IMR-90 (cell line): ENCODE measurements around the gene PODXL2. TPM values are rescaled to one million over a fixed set of nuclear protein-coding genes. Genes with fewer than 3 reads are reported as not detected.

Source experiments
- ATAC-seq: fragments of 200-7000 bp; cut with Tn5 transposase; 2 replicates; pipeline ENCODE4 v1.9.1; 2020; ENCODE audit warnings: low read depth, mild to moderate bottlenecking, moderate library complexity
- BruUV-seq: library from RNA; stranded (reverse); fragments of 400-500 nt; replicated peaks from 2 replicates; lab custom pipeline; 2021; lab: Mats Ljungman, UMichigan
- CTCF ChIA-PET: fragments of 300-600 bp; formaldehyde crosslinking; extraction: SDS; loops from one replicate; lab custom pipeline; 2021; ENCODE audit warnings: antibody characterized with exemption; lab: Yijun Ruan, JAX
- POLR2A ChIA-PET: fragments of 300-600 bp; sonication (Branson Sonifier 250); formaldehyde crosslinking; loops from one replicate; lab custom pipeline; 2022; ENCODE audit warnings: antibody characterized with exemption; ENCODE audit not compliant: unreplicated experiment; lab: Charles Lee
- DNase-seq: peaks from one replicate; pipeline ENCODE4 v3.0.0; 2013
- H2AFZ ChIP-seq: replicated peaks from 2 replicates; pipeline ENCODE3; 2013; ENCODE audit warnings: low read length, mild to moderate bottlenecking; ENCODE audit not compliant: poor library complexity
- H2AK5ac ChIP-seq: 2 replicates; pipeline ENCODE4 v1.6.1; 2013; ENCODE audit warnings: low read depth, low read length, inconsistent platforms
- H2AK9ac ChIP-seq: replicated peaks from 2 replicates; pipeline ENCODE3; 2013; ENCODE audit warnings: mild to moderate bottlenecking, low read depth, low read length, moderate library complexity; ENCODE audit not compliant: poor library complexity
- H2BK120ac ChIP-seq: 2 replicates; pipeline ENCODE4 v1.6.1; 2013; ENCODE audit warnings: low read depth, low read length, inconsistent platforms
- H2BK15ac ChIP-seq: 3 replicates; pipeline ENCODE4 v1.6.1; 2013; ENCODE audit warnings: low read depth, low read length, inconsistent platforms
- H2BK20ac ChIP-seq: 2 replicates; pipeline ENCODE4 v1.6.1; 2013; ENCODE audit warnings: low read depth, mild to moderate bottlenecking, inconsistent platforms, low read length, moderate library complexity
- H2BK5ac ChIP-seq: 2 replicates; pipeline ENCODE4 v1.6.1; 2013; ENCODE audit warnings: mild to moderate bottlenecking, low read depth, low read length, inconsistent platforms; ENCODE audit not compliant: poor library complexity, severe bottlenecking
- H3K14ac ChIP-seq: replicated peaks from 2 replicates; pipeline ENCODE4 v1.6.1; 2013; ENCODE audit warnings: low read depth, low read length, inconsistent platforms
- H3K18ac ChIP-seq: 2 replicates; pipeline ENCODE4 v1.6.1; 2013; ENCODE audit warnings: low read depth, low read length, control low read depth
- H3K23ac ChIP-seq: 2 replicates; pipeline ENCODE4 v1.6.1; 2013; ENCODE audit warnings: low read depth, low read length, inconsistent platforms
- H3K27ac ChIP-seq: 2 replicates; pipeline ENCODE4 v1.5.1; 2013; ENCODE audit warnings: mild to moderate bottlenecking, control low read depth, low read length; ENCODE audit not compliant: insufficient read depth
- H3K27me3 ChIP-seq: 2 replicates; pipeline ENCODE4 v1.6.1; 2013; ENCODE audit warnings: low read length; ENCODE audit not compliant: control insufficient read depth, insufficient read depth
- H3K36me3 ChIP-seq: 2 replicates; pipeline ENCODE4 v1.6.1; 2013; ENCODE audit warnings: low read length, mixed read lengths; ENCODE audit not compliant: control insufficient read depth, insufficient read depth
- H3K4ac ChIP-seq: 2 replicates; pipeline ENCODE4 v1.6.1; 2013; ENCODE audit warnings: low read depth, low read length, inconsistent platforms
- H3K4me1 ChIP-seq: 2 replicates; pipeline ENCODE4 v1.6.1; 2013; ENCODE audit warnings: low read length, mixed read lengths; ENCODE audit not compliant: control insufficient read depth, insufficient read depth
- H3K4me2 ChIP-seq: 2 replicates; pipeline ENCODE4 v1.6.1; 2013; ENCODE audit warnings: low read depth, mild to moderate bottlenecking, control low read depth, low read length, moderate library complexity
- H3K4me3 ChIP-seq: 2 replicates; pipeline ENCODE4 v1.5.1; 2013; ENCODE audit warnings: low read depth, mild to moderate bottlenecking, control low read depth, low read length, moderate library complexity; ENCODE audit not compliant: insufficient read depth
- H3K56ac ChIP-seq: 2 replicates; pipeline ENCODE4 v1.6.1; 2013; ENCODE audit warnings: low read length, inconsistent platforms; ENCODE audit not compliant: insufficient read depth; ENCODE audit errors: extremely low read depth
- H3K79me1 ChIP-seq, 2 experiments: 2 replicates each; pipeline ENCODE4 v1.6.1; 2013; ENCODE audit warnings: low read length in 2 of 2, inconsistent platforms in 1 of 2, low read depth in 1 of 2
- H3K9ac ChIP-seq: 2 replicates; pipeline ENCODE4 v1.6.1; 2013; ENCODE audit warnings: low read depth, low read length, control low read depth
- H3K9me1 ChIP-seq: 2 replicates; pipeline ENCODE4 v1.6.1; 2013; ENCODE audit warnings: low read length, inconsistent platforms; ENCODE audit not compliant: insufficient read depth
- H3K9me3 ChIP-seq: 2 replicates; pipeline ENCODE4 v1.6.1; 2013; ENCODE audit warnings: low read length; ENCODE audit not compliant: control insufficient read depth, insufficient read depth
- H4K20me1 ChIP-seq: 2 replicates; pipeline ENCODE4 v1.6.1; 2013; ENCODE audit warnings: low read length, inconsistent platforms; ENCODE audit not compliant: insufficient read depth
- H4K5ac ChIP-seq: 2 replicates; pipeline ENCODE4 v1.6.1; 2013; ENCODE audit warnings: mild to moderate bottlenecking, low read depth, low read length, control low read depth
- H4K8ac ChIP-seq, 2 experiments: 2 replicates each; pipeline ENCODE4 v1.6.1; 2013; ENCODE audit warnings: low read depth in 2 of 2, low read length in 2 of 2, control low read depth in 1 of 2, inconsistent platforms in 1 of 2
- H4K91ac ChIP-seq: 2 replicates; pipeline ENCODE4 v1.6.1; 2013; ENCODE audit warnings: low read depth, low read length, inconsistent platforms; ENCODE audit not compliant: insufficient read depth
- CTCF ChIP-seq: conservative IDR thresholded peaks from 2 replicates; pipeline ENCODE4 v1.5.1; 2012; ENCODE audit warnings: mild to moderate bottlenecking, low read depth, low read length, improper control_type of control experiment
- ELK1 ChIP-seq: fragments of 150-350 bp; IDR thresholded peaks from 2 replicates; pipeline ENCODE4 v1.6.1; 2016; ENCODE audit warnings: low read depth, mild to moderate bottlenecking, low read length, moderate library complexity, borderline replicate concordance
- MXI1 ChIP-seq: IDR thresholded peaks from 2 replicates; pipeline ENCODE4 v1.6.1; 2012; ENCODE audit warnings: low read depth, mild to moderate bottlenecking, low read length, moderate library complexity, borderline replicate concordance
- NFE2L2 ChIP-seq: fragments of 150-350 bp; IDR thresholded peaks from 2 replicates; pipeline ENCODE4 v1.6.1; 2016; ENCODE audit warnings: low read depth, mild to moderate bottlenecking, low read length
- SMC3 ChIP-seq: fragments of 150-350 bp; IDR thresholded peaks from 2 replicates; pipeline ENCODE4 v1.6.1; 2016; ENCODE audit warnings: low read depth, mild to moderate bottlenecking, antibody characterized with exemption, low read length, moderate library complexity
- WGBS, 2 experiments: methylation state at CpG; one replicate each; pipeline versions ENCODE4 v1.1.5 to v1.1.7; 2013; ENCODE audit warnings: missing lambda C conversion rate in 2 of 2; ENCODE audit not compliant: insufficient read length in 1 of 2; ENCODE audit errors: extremely low coverage in 2 of 2; 5-methylcytosine and 5-hydroxymethylcytosine counted together
- dilution Hi-C: fragments of 300-500 bp; cut with HindIII; formaldehyde crosslinking; loops from one replicate; pipeline ENCODE4 v1.14.3; 2018; ENCODE audit warnings: low sequenced_read_pairs; ENCODE audit not compliant: unreplicated experiment
- in situ Hi-C: fragments of 300-500 bp; cut with MboI; formaldehyde crosslinking; loops from 3 replicates; pipeline ENCODE4 v1.14.3; 2019; ENCODE audit warnings: low sequenced_read_pairs, inconsistent platforms, mixed read lengths
- intact Hi-C: fragments of 100-400 bp; cut with micrococcal nuclease; formaldehyde crosslinking; loops from 2 replicates; pipeline ENCODE4 v1.10.0; 2022
- polyA plus RNA-seq, 3 experiments: library from polyadenylated mRNA; depleted of rRNA; stranded (reverse); fragments of >200 nt; gene quantifications; 2 replicates each; pipeline ENCODE4 v1.2.3, GENCODE V29; 2012; ENCODE audit warnings: low replicate concordance in 1 of 3
- total RNA-seq: library from RNA; depleted of rRNA; stranded (reverse); fragments of >200 nt; gene quantifications from 2 replicates; pipeline ENCODE4 v1.2.3, GENCODE V29; 2012

Gene PODXL2
- total and polyA plus RNA-seq, 2 of the 4 experiments (the other 2 are of a cell fraction), result 1.6 to 5.4 TPM

GRCh38 chr3:127711896-127712295 lies 82.9 kb downstream of the PODXL2 start (continued):
- TF ChIP-seq CTCF (no peak), MXI1 (no peak), SMC3 (no peak)

- TF ChIP-seq ELK1, result no peak
- no peak for TF ChIP-seq NFE2L2
- H3K4me2 ChIP-seq, result no peak overlapping the region
- no peak overlapping the region for H2AK5ac ChIP-seq
- no peak overlapping the region for H4K91ac ChIP-seq
- WGBS, 2 experiments, result 65% methylated on average over 5 of the region's 9 CpGs; no CpG with 5 or more reads in 1 of the 2 experiments
- no peak overlapping the region for H4K5ac ChIP-seq
- dilution Hi-C loops (no loop called here), intact Hi-C loops (no loop called here), in situ Hi-C loops (no loop called here)
- H4K20me1 ChIP-seq, result no peaks in the 10 kb centered on the region
- H3K79me1 ChIP-seq, result peaks cover 10 to 47% of the 10 kb centered on the region in 2 experiments; a peak in 3 of 4 replicates
- H3K14ac ChIP-seq, result no peak overlapping the region
- no peak overlapping the region for H2BK15ac ChIP-seq
- H3K4ac ChIP-seq, result no peak overlapping the region
- H4K8ac ChIP-seq, result no peak overlapping the region
- H2BK120ac ChIP-seq, result no peak overlapping the region
- H3K4me3 ChIP-seq, result no peak overlapping the region
- H3K9me1 ChIP-seq, result peaks cover 15% of the 10 kb centered on the region
- H3K36me3 ChIP-seq, result peaks cover 11% of the 10 kb centered on the region
- H3K9ac ChIP-seq, result no peak overlapping the region
- H3K23ac ChIP-seq, result no peak overlapping the region
- H3K18ac ChIP-seq, result no peak overlapping the region
- no peaks in the 10 kb centered on the region for H3K9me3 ChIP-seq
- H3K27me3 ChIP-seq, result no peaks in the 10 kb centered on the region
- no peak overlapping the region for H2AK9ac ChIP-seq
- H2AFZ ChIP-seq, result no peak overlapping the region
- H3K4me1 ChIP-seq, result peaks cover 5% of the 10 kb centered on the region; the same call in 1 of the 2 replicates
- ATAC-seq (no peak), DNase-seq (no peak)
- no peak overlapping the region for H2BK5ac ChIP-seq
- BruUV-seq, result no TSS peak
- no peak overlapping the region for H3K27ac ChIP-seq
- CTCF ChIA-PET, result no interaction called here
- H2BK20ac ChIP-seq, result no peak overlapping the region
- POLR2A ChIA-PET, result no interaction called here
- no peak overlapping the region for H3K56ac ChIP-seq
Measured at GRCh38 chr3:127712461-127712860, 83.5 kb downstream of the PODXL2 start.
